ENCODE results near the gene DNAJC5.

Gene DNAJC5

GRCh38 chr20:63855363-63856097 lies 39.4 kb upstream of the DNAJC5 start:
- no peak for DNase-seq (ENCODE audit: low read depth in 1 of 2, low spot score in 1 of 2)
- in situ Hi-C loops (cut with HindIII; ENCODE audit: low pct_unique_long_range_greater_than_20kb, low sequenced_read_pairs) = no loop called here
- TF ChIP-seq JUND (IDR thresholded peaks at IDR 0.05; ENCODE audit: low read depth) = no peak

GRCh38 chr20:63856098-63856511 lies 38.8 kb upstream of the DNAJC5 start:
- TF ChIP-seq JUND (IDR thresholded peaks at IDR 0.05; ENCODE audit: low read depth) = no peak
- no peak for DNase-seq (ENCODE audit: low read depth in 1 of 2, low spot score in 1 of 2)
- in situ Hi-C loops (cut with HindIII; ENCODE audit: low pct_unique_long_range_greater_than_20kb, low sequenced_read_pairs) = no loop called here

- no peak for TF ChIP-seq JUND (IDR thresholded peaks at IDR 0.05; ENCODE audit: low read depth)
- in situ Hi-C loops (cut with HindIII; ENCODE audit: low pct_unique_long_range_greater_than_20kb, low sequenced_read_pairs) = no loop called here
- DNase-seq (ENCODE audit: low read depth in 1 of 2, low spot score in 1 of 2) = no peak
Observed at GRCh38 chr20:63857764-63858392, 37.0 kb upstream of the DNAJC5 start.

GRCh38 chr20:63858393-63859165 lies 36.3 kb upstream of the DNAJC5 start:
- in situ Hi-C loops (cut with HindIII; ENCODE audit: low pct_unique_long_range_greater_than_20kb, low sequenced_read_pairs) = no loop called here
- TF ChIP-seq JUND (IDR thresholded peaks at IDR 0.05; ENCODE audit: low read depth) = no peak
- DNase-seq (ENCODE audit: low read depth in 1 of 2, low spot score in 1 of 2) = peak; percentile 50 to 56

GRCh38 chr20:63859166-63859699 lies 35.7 kb upstream of the DNAJC5 start:
- peak; percentile 44 to 68 for DNase-seq (ENCODE audit: low read depth in 1 of 2, low spot score in 1 of 2)
- in situ Hi-C loops (cut with HindIII; ENCODE audit: low pct_unique_long_range_greater_than_20kb, low sequenced_read_pairs) = no loop called here
- TF ChIP-seq JUND (IDR thresholded peaks at IDR 0.05; ENCODE audit: low read depth) = no peak

GRCh38 chr20:63860325-63861051 lies 34.4 kb upstream of the DNAJC5 start:
- DNase-seq (ENCODE audit: low read depth in 1 of 2, low spot score in 1 of 2) = peak in 1 of 2 experiments; percentile 30
- no peak for TF ChIP-seq JUND (IDR thresholded peaks at IDR 0.05; ENCODE audit: low read depth)
- in situ Hi-C loops (cut with HindIII; ENCODE audit: low pct_unique_long_range_greater_than_20kb, low sequenced_read_pairs) = no loop called here

GRCh38 chr20:63861365-63861934 lies 33.5 kb upstream of the DNAJC5 start, which contains the start of gene ABHD16B:
TSS of gene ABHD16B (plus strand) at chr20:63861498. CDS start at chr20:63861541, 43 bp downstream.
- TF ChIP-seq JUND (IDR thresholded peaks at IDR 0.05; ENCODE audit: low read depth) = no peak
- in situ Hi-C loops (cut with HindIII; ENCODE audit: low pct_unique_long_range_greater_than_20kb, low sequenced_read_pairs) = no loop called here
- no peak for DNase-seq (ENCODE audit: low read depth in 1 of 2, low spot score in 1 of 2)

GRCh38 chr20:63861981-63862901 lies 32.7 kb upstream of the DNAJC5 start:
- in situ Hi-C loops (cut with HindIII; ENCODE audit: low pct_unique_long_range_greater_than_20kb, low sequenced_read_pairs) = no loop called here
- TF ChIP-seq JUND (IDR thresholded peaks at IDR 0.05; ENCODE audit: low read depth) = no peak

GRCh38 chr20:63863021-63863797 lies 31.7 kb upstream of the DNAJC5 start:
- DNase-seq (ENCODE audit: low read depth in 1 of 2, low spot score in 1 of 2) = peak in 1 of 2 experiments; percentile 50
- in situ Hi-C loops (cut with HindIII; ENCODE audit: low pct_unique_long_range_greater_than_20kb, low sequenced_read_pairs) = no loop called here
- TF ChIP-seq JUND (IDR thresholded peaks at IDR 0.05; ENCODE audit: low read depth) = no peak

More at GRCh38 chr20:63861981-63862901, 32.7 kb upstream of the DNAJC5 start:
- DNase-seq (ENCODE audit: low read depth in 1 of 2, low spot score in 1 of 2) = no peak

All from T47D (cell line).